ENCODE data around the gene SMURF1. TPM values are rescaled to one million over a fixed set of nuclear protein-coding genes. Genes with fewer than 3 reads are reported as not detected.

The SMURF1 gene
- total and polyA plus RNA-seq, 2 of the 8 experiments (the other 6 are each of a cell fraction or from before 2014, with no cell fraction given) = 9.6 to 24.5 TPM

DNA sequence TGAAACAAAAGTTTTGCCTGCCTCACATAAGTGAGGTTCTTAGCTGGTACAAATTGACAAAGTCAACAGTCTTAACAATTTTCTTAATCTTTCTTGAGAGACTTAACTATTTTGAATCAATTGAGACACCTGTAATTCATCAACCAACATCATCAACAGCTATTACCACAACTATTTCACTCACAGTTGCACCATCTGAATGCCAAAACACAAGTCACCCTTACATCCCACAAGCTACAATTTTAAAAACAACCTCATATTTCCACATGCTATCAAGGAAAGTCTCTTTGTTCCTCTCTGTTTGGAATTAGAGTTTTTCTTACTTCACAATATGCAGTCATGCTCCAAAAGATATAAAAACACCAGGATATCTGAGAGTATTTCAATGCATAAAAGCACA lies 4.9 kb downstream of the SMURF1 start (continued):
- TF ChIP-seq CHD7 (IDR thresholded peaks at IDR 0.05; ENCODE audit: insufficient replicate concordance, low read length) (no peak), MAFK (IDR thresholded peaks at IDR 0.05; ENCODE audit: low read depth, low read length) (no peak), SIRT6 (IDR thresholded peaks at IDR 0.05; ENCODE audit: low read length) (no peak), POU5F1 (IDR thresholded peaks at IDR 0.05; ENCODE audit: low read depth, low read length) (no peak), GTF2F1 (IDR thresholded peaks at IDR 0.05; ENCODE audit: borderline replicate concordance, low read depth, low read length) (no peak), HDAC2 (IDR thresholded peaks at IDR 0.05; ENCODE audit: borderline replicate concordance in 1 of 2, low read depth in 2 of 2, low read length in 2 of 2) (no peak), ASH2L (IDR thresholded peaks at IDR 0.05; ENCODE audit: low read length) (no peak), CTCF (IDR thresholded peaks at IDR 0.05; ENCODE audit: control extremely low read depth in 1 of 3, insufficient read depth in 1 of 3, low read depth in 1 of 3, low read length in 3 of 3) (no peak), KDM5A (IDR thresholded peaks at IDR 0.05; ENCODE audit: low read length) (no peak)

Measured in H1 (cell line).